HepG2 (cell line): Measurements from ENCODE around the gene SLC35F3. TPM values are rescaled to one million over a fixed set of nuclear protein-coding genes. Genes with fewer than 3 reads are reported as not detected.
"Not testable (repeated sequence)": the region's sequence is repeated elsewhere in the genome, so short reads cannot be mapped to it uniquely, and the experiment has no call there.

Source experiments
- ATAC-seq: fragments of 200-7000 bp; cut with Tn5 transposase; 3 replicates; pipeline ENCODE4 v1.9.1; 2020; ENCODE audit warnings: mild to moderate bottlenecking, moderate library complexity
- BruUV-seq: library from RNA; stranded (reverse); fragments of 400-500 nt; replicated peaks from 2 replicates; lab custom pipeline; 2021; lab: Mats Ljungman, UMichigan
- CTCF ChIA-PET: fragments of 300-600 bp; formaldehyde crosslinking; extraction: SDS; loops from one replicate; lab custom pipeline; 2021; ENCODE audit warnings: low total read pairs, inconsistent platforms, low intra/inter-chr PET ratio; lab: Yijun Ruan, JAX
- POLR2A ChIA-PET: fragments of 350-600 bp; sonication (Branson Sonifier 250); formaldehyde crosslinking; loops from one replicate; lab custom pipeline; 2020; ENCODE audit warnings: antibody characterized with exemption, inconsistent platforms; lab: Yijun Ruan, JAX
- DNase-seq: peaks from one replicate; pipeline ENCODE4 v3.0.0-alpha.2; 2015; ENCODE audit warnings: low spot score
- FAIRE-seq: peaks from 3 replicates; lab custom pipeline; 2011; peaks lifted over from hg19 to GRCh38; lab: Jason Lieb, UNC
- H2AFZ ChIP-seq: one replicate; pipeline ENCODE4 v1.6.1; 2011; ENCODE audit warnings: low read length, inconsistent platforms
- H3K27ac ChIP-seq: fragments of 300-600 bp; 3 replicates; pipeline ENCODE4 v1.8.0; 2011; ENCODE audit warnings: mixed run types, mild to moderate bottlenecking, mixed read lengths, low read length, inconsistent platforms; ENCODE audit not compliant: insufficient read depth; ENCODE audit errors: extremely low read length
- H3K27me3 ChIP-seq, 2 experiments: fragments of 200-600 bp in 1 of 2; 2 replicates in 1 of 2; 3 replicates in 1 of 2; pipeline versions ENCODE4 v1.6.0 to v1.8.0; 2011; ENCODE audit warnings: low read length in 2 of 2, mild to moderate bottlenecking in 2 of 2, moderate library complexity in 2 of 2, inconsistent platforms in 1 of 2; ENCODE audit not compliant: insufficient read depth in 2 of 2, control insufficient read depth in 1 of 2
- H3K36me3 ChIP-seq, 2 experiments: fragments of 200-600 bp in 1 of 2; replicated peaks in 1 of 2; 2 replicates in 1 of 2; 3 replicates in 1 of 2; pipeline versions ENCODE4 v1.5.1 to v1.8.0; 2011; ENCODE audit warnings: low read length in 2 of 2, inconsistent platforms in 1 of 2; ENCODE audit not compliant: insufficient read depth in 2 of 2, control insufficient read depth in 1 of 2
- H3K4me1 ChIP-seq: 2 replicates; pipeline ENCODE4 v1.5.1; 2012; ENCODE audit warnings: low read length, inconsistent platforms; ENCODE audit not compliant: insufficient read depth
- H3K4me2 ChIP-seq: 2 replicates; pipeline ENCODE4 v1.6.0; 2011; ENCODE audit warnings: low read depth, low read length, inconsistent platforms
- H3K4me3 ChIP-seq, 3 experiments: fragments of 200-600 bp in 1 of 3; sonication (generic), shearing (Covaris generic) in 1 of 3; replicated peaks in 1 of 3; 2 replicates each; pipeline ENCODE4 v1.5.1; 2011 to 2016; ENCODE audit warnings: low read length in 3 of 3, inconsistent platforms in 2 of 3, low read depth in 2 of 3, mild to moderate bottlenecking in 2 of 3, control low read depth in 1 of 3, mixed read lengths in 1 of 3; ENCODE audit not compliant: insufficient read depth in 1 of 3
- H3K79me2 ChIP-seq: one replicate; pipeline ENCODE4 v1.6.1; 2011; ENCODE audit warnings: low read length, inconsistent platforms; ENCODE audit not compliant: insufficient read depth
- H3K9ac ChIP-seq: 2 replicates; pipeline ENCODE4 v1.6.0; 2011; ENCODE audit warnings: mild to moderate bottlenecking, low read depth, low read length, inconsistent platforms; ENCODE audit not compliant: insufficient read depth
- H3K9me3 ChIP-seq: 2 replicates; pipeline ENCODE4 v1.5.1; 2012; ENCODE audit warnings: mild to moderate bottlenecking, low read length
- H4K20me1 ChIP-seq: 2 replicates; pipeline ENCODE4 v1.6.0; 2011; ENCODE audit warnings: inconsistent platforms, mild to moderate bottlenecking, low read length, moderate library complexity; ENCODE audit not compliant: insufficient read depth
- CEBPB ChIP-seq: IDR thresholded peaks from 2 replicates; pipeline ENCODE4 v1.6.1; 2011; ENCODE audit warnings: low read depth, low read length, improper control_type of control experiment, borderline replicate concordance
- CTCF ChIP-seq: sonication (generic); formaldehyde crosslinking; IDR thresholded peaks from 2 replicates; pipeline ENCODE4 v1.5.0; 2020; ENCODE audit warnings: mild to moderate bottlenecking, missing genetic modification reagents, moderate library complexity
- FOXK1 ChIP-seq: sonication (generic); formaldehyde crosslinking; IDR thresholded peaks from 2 replicates; pipeline ENCODE4 v1.4.0; 2020; ENCODE audit warnings: low read depth, missing genetic modification reagents, borderline replicate concordance
- KDM3A ChIP-seq: IDR thresholded peaks from 2 replicates; pipeline ENCODE4 v1.6.1; 2018; ENCODE audit warnings: low read depth, missing compliant biosample characterization
- MYNN ChIP-seq: sonication (generic); formaldehyde crosslinking; IDR thresholded peaks from 2 replicates; pipeline ENCODE4 v1.4.0; 2020; ENCODE audit warnings: mild to moderate bottlenecking, low read depth, missing genetic modification reagents
- SMC3 ChIP-seq: IDR thresholded peaks from 2 replicates; pipeline ENCODE4 v1.6.1; 2011; ENCODE audit warnings: low read length, improper control_type of control experiment
- STAG1 ChIP-seq: sonication (generic); formaldehyde crosslinking; IDR thresholded peaks from 2 replicates; pipeline ENCODE4 v1.4.0; 2020; ENCODE audit warnings: missing genetic modification reagents
- WGBS: methylation state at CpG from one replicate; pipeline ENCODE4 v1.1.6; 2017; ENCODE audit warnings: low lambda C conversion rate; 5-methylcytosine and 5-hydroxymethylcytosine counted together
- in situ Hi-C: cut with HindIII; loops from 2 replicates; pipeline ENCODE4 v1.10.0; 2017; ENCODE audit warnings: low pct_unique_long_range_greater_than_20kb; ENCODE audit not compliant: extremely low pct_ligation_motif_present
- intact Hi-C: fragments of 100-400 bp; cut with micrococcal nuclease; formaldehyde crosslinking; loops from one replicate; pipeline ENCODE4 v1.10.0; 2022; ENCODE audit not compliant: unreplicated experiment
- polyA plus RNA-seq, 8 experiments: library from polyadenylated mRNA; depleted of rRNA in 3 of 8; stranded (reverse) in 7 of 8; unstranded in 1 of 8; fragments of >200 nt; fragmentation: Illumina TruSeq in 4 of 8; extraction: Trizol in 4 of 8; gene quantifications; 2 replicates each; pipeline versions ENCODE4 v1.2.1 to v1.2.3, GENCODE V29; 2011 to 2016; ENCODE audit warnings: low read depth in 4 of 8, missing spikeins in 1 of 8, mixed read lengths in 1 of 8; ENCODE audit not compliant: insufficient read depth in 1 of 8
- total RNA-seq, 5 experiments: library from RNA; depleted of rRNA; stranded (reverse); fragments of >200 nt; fragmentation: Illumina TruSeq; extraction: Trizol; gene quantifications; 2 replicates each; pipeline ENCODE4 v1.2.3, GENCODE V29; 2016; ENCODE audit warnings: low read depth in 1 of 5

The SLC35F3 gene
- total and polyA plus RNA-seq, 2 of the 13 experiments (the other 11 are each of a cell fraction or from before 2014, with no cell fraction given), result not detected

DNA sequence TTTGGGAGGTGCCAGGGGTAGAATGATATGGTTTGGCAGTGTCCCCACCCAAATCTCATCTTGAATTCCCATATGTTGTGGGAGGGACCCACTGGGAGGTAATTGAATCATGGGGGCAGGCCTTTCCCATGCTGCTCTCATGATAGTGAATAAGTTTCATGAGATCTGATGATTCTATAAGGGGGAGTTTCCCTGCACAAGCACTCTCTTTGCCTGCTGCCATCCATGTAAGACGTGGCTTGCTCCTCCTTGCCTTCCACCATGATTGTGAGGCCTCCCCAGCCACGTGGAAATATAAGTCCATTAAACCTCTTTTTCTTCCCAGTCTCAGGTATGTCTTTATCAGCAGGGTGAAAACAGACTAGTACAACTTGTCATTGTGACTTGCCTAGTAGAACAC is 307.4 kb downstream of the SLC35F3 start:
- H3K4me3 ChIP-seq, H3K36me3 ChIP-seq, DNase-seq, H4K20me1 ChIP-seq, CTCF ChIA-PET, H3K79me2 ChIP-seq, H3K27ac ChIP-seq, in situ Hi-C loops, H3K4me2 ChIP-seq, H3K9ac ChIP-seq, POLR2A ChIA-PET, BruUV-seq, FAIRE-seq, ATAC-seq, H3K9me3 ChIP-seq, H2AFZ ChIP-seq: not testable (repeated sequence)
- Histone ChIP-seq H3K4me1 (peaks cover 14% of the 10 kb centered on the region; the same call in 1 of the 2 replicates), H3K27me3 (peaks cover 1 to 38% of the 10 kb centered on the region in 2 experiments; a peak in 3 of 5 replicates)
- 7% methylated on average over 2 of the region's 2 CpGs for WGBS
- intact Hi-C loops, result loop anchor here (1.0 kb wide), 1 partner anchor 98 kb away; no protein-coding TSS in a partner anchor

DNA sequence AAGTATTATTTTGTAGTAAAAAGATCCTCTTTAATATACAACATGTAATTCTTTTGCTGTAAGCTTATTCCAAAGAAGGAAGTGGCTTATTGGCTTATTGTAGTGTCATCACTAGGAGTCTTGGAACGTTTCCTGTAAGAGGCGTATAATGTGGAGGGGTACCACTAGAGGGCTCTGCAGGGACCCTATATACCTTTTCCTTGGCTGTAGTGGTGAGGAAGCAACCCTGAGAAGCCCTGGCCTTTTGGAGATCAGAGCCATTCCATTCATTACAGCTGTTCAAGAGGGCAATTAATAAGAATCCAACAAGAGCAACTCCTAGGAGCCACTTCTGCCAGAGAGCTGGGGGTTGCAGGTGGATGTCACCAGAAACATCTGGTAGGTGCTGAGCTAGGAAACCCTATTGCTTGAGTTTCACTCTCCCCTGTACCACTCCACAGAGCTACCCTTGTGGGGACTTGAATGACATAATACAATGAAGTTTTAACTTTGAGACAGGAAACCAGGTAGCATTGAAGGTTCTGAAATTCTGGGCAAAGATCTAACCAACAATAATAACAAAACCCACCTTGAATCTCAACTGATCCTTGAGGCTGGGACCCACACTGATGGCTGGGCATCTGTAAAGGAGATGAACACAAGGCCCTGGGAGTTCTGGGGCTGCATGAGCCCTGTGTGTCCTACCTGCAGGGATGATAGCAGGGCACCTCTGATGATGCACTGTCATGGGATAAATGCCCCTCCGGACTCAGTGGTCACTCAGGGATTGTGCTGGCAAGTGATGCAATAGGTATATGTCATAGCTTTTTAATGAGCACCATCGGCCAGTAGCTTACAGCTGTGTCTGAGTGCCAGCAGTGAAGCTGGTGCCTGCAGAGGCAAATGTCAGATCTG is 308.5 kb downstream of the SLC35F3 start:
- CTCF ChIA-PET, result interaction anchor here (1.2 kb wide), 1 partner anchor 97 kb away, joined by 5 read pairs; no protein-coding TSS in a partner anchor
- H3K27ac ChIP-seq, result no peak overlapping the region
- no TSS peak for BruUV-seq
- in situ Hi-C loops, result no loop called here
- ATAC-seq (peak; percentile 57), FAIRE-seq (peak; percentile 46), DNase-seq (peak; percentile 53)
- peaks cover 14% of the 10 kb centered on the region; the same call in 1 of the 2 replicates for H3K4me1 ChIP-seq
- TF ChIP-seq KDM3A (no peak), CTCF (CRISPR knock-in tag) (peak; percentile 69), MYNN (CRISPR knock-in tag) (no peak), CEBPB (peak; percentile 25; the same call in 1 of the 2 replicates), STAG1 (CRISPR knock-in tag) (peak; percentile 58), SMC3 (peak; percentile 42; the same call in 1 of the 2 replicates), FOXK1 (no peak)
- no peak overlapping the region for H3K9ac ChIP-seq
- WGBS, result 11% methylated on average over 4 of the region's 4 CpGs
- intact Hi-C loops, result loop anchor here (1.0 kb wide), 1 partner anchor 97 kb away; no protein-coding TSS in a partner anchor
- no peaks in the 10 kb centered on the region; the same call in 1 of the 2 replicates for H3K9me3 ChIP-seq
- H3K4me2 ChIP-seq, result no peak overlapping the region
- H3K36me3 ChIP-seq, result no peaks in the 10 kb centered on the region
- H2AFZ ChIP-seq, result no peak overlapping the region
- H3K79me2 ChIP-seq, result no peaks in the 10 kb centered on the region
- POLR2A ChIA-PET, result no interaction called here
- H4K20me1 ChIP-seq, result no peaks in the 10 kb centered on the region
- H3K27me3 ChIP-seq, result peaks cover 1 to 38% of the 10 kb centered on the region in 2 experiments; a peak in 3 of 5 replicates
- H3K4me3 ChIP-seq, result no peak overlapping the region
